ENCODE results near the gene SH2D7. TPM values are rescaled to one million over a fixed set of nuclear protein-coding genes. Genes with fewer than 3 reads are reported as not detected.
A peak's percentile ranks its signal among the peaks of the same experiment; 100 is the strongest.

The SH2D7 gene
- total RNA-seq, 1 experiment from 2014 or later: not detected

DNA sequence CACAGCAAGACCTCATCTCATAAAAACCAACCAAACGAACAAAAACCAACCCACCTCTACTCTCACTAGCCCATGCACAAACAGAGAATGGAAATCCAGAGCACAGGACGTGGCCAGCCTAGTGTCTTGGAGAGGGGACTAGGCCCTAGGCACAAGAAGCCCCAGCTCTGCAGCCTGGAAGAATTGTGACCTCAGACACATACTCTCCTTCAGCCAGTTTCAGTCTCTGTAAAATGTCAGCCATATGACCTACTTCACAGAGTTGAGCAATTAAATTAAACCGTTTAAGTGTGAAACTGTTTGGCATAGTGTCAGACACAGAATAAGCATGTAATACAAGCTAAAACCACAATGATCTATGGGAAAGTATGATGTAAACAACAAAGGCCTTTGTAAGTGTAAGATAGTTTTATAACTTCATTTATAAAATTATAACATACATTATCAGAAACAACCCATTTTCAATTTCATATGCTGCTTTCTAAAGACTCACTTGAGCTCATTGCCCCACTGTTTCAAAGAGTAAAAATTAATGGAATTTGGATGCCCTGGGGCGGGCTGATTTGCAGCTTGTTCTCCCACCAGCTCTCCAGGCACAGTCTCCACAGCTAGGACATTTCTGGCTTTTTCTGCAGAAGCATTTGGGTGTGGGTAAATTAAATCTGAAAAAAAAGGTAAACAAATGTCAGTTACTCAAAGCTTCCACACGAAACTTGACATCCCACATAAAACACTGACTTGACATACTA lies 47.8 kb upstream of the SH2D7 start:
- H2AK5ac ChIP-seq (ENCODE audit: insufficient read length, low read length): no peak overlapping the region
- H3T11ph ChIP-seq (ENCODE audit: low read length): no peak overlapping the region
- no peak overlapping the region for H3K27ac ChIP-seq (ENCODE audit: insufficient read length, low read depth, low read length)
- no peak overlapping the region for H3K14ac ChIP-seq (ENCODE audit: insufficient read depth, low read length)
- no CpG with 5 or more reads among the region's 5 CpGs for WGBS (ENCODE audit: extremely low coverage, insufficient read length, low lambda C conversion rate)
- Mint-ChIP-seq H3K4me3 (no peak overlapping the region), H3K9me3 (no peaks in the 10 kb centered on the region), H3K36me3 (ENCODE audit: insufficient read depth in 1 of 3, low read depth in 3 of 3) (peaks cover 0 to 11% (median 7%) of the 10 kb centered on the region in 3 experiments; a peak in 4 of 7 replicates), H3K4me1 (no peaks in the 10 kb centered on the region; a peak in 1 of 4 replicates), H3K27me3 (ENCODE audit: low read depth) (no peaks in the 10 kb centered on the region), H3K27ac (peak overlapping the region in 1 of 3 experiments; percentile 22; a peak in 1 of 7 replicates)
- no peak overlapping the region for H4K8ac ChIP-seq (replicated peaks; ENCODE audit: insufficient read length, low read depth, low read length)
- no peaks in the 10 kb centered on the region for H3K79me2 ChIP-seq (ENCODE audit: insufficient read depth, low read length)
- no peak for DNase-seq
- H3K4ac ChIP-seq (ENCODE audit: low read depth, low read length): no peak overlapping the region
- H3K18ac ChIP-seq (ENCODE audit: insufficient read length, low read depth, low read length): no peak overlapping the region
- no peak overlapping the region for H2AFZ ChIP-seq (ENCODE audit: low read length)
- H3K9ac ChIP-seq (ENCODE audit: extremely low read depth, insufficient read length, low read length): no peak overlapping the region
- H3K4me1 ChIP-seq (ENCODE audit: insufficient read depth, low read length): no peaks in the 10 kb centered on the region; the same call in 1 of the 2 replicates
- TF ChIP-seq, protein P1, sequence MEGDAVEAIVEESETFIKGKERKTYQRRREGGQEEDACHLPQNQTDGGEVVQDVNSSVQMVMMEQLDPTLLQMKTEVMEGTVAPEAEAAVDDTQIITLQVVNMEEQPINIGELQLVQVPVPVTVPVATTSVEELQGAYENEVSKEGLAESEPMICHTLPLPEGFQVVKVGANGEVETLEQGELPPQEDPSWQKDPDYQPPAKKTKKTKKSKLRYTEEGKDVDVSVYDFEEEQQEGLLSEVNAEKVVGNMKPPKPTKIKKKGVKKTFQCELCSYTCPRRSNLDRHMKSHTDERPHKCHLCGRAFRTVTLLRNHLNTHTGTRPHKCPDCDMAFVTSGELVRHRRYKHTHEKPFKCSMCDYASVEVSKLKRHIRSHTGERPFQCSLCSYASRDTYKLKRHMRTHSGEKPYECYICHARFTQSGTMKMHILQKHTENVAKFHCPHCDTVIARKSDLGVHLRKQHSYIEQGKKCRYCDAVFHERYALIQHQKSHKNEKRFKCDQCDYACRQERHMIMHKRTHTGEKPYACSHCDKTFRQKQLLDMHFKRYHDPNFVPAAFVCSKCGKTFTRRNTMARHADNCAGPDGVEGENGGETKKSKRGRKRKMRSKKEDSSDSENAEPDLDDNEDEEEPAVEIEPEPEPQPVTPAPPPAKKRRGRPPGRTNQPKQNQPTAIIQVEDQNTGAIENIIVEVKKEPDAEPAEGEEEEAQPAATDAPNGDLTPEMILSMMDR (conservative IDR thresholded peaks at IDR 0.05): no peak
- no peak overlapping the region for H3K4me2 ChIP-seq (ENCODE audit: insufficient read depth, insufficient read length, low read length)
- H3K56ac ChIP-seq (ENCODE audit: insufficient read length, low read depth, low read length): no peak overlapping the region
- H4K91ac ChIP-seq (ENCODE audit: insufficient read length, low read depth, low read length): no peak overlapping the region
- no peaks in the 10 kb centered on the region for H4K20me1 ChIP-seq (ENCODE audit: control insufficient read depth, insufficient read depth, insufficient read length)
- no peaks in the 10 kb centered on the region for H3K79me1 ChIP-seq (ENCODE audit: insufficient read depth, low read depth, low read length, poor library complexity, severe bottlenecking)
- H2BK15ac ChIP-seq (ENCODE audit: low read depth, low read length): no peak overlapping the region
- no peak overlapping the region for H4K5ac ChIP-seq (ENCODE audit: insufficient read length, low read depth, low read length)
- H2BK20ac ChIP-seq (ENCODE audit: low read depth, low read length, poor library complexity, severe bottlenecking): no peak overlapping the region
- H3K23me2 ChIP-seq (ENCODE audit: insufficient read length, low read depth, low read length, poor library complexity, severe bottlenecking): no peaks in the 10 kb centered on the region
- no peaks in the 10 kb centered on the region for H3K9me3 ChIP-seq (ENCODE audit: control insufficient read depth, low read depth, low read length)
- H3K27me3 ChIP-seq (ENCODE audit: insufficient read depth, low read length): no peaks in the 10 kb centered on the region
- H2BK12ac ChIP-seq (ENCODE audit: insufficient read length, low read depth, low read length): no peak overlapping the region
- H3K23ac ChIP-seq (ENCODE audit: insufficient read length, low read depth, low read length): no peak overlapping the region
- no peak overlapping the region for H2BK120ac ChIP-seq (ENCODE audit: low read depth, low read length, poor library complexity, severe bottlenecking)
- H2BK5ac ChIP-seq (ENCODE audit: insufficient read length, low read length): no peak overlapping the region
